GM10847 (cell line): Measurements from ENCODE around the gene ABO.

Experiments used
- POLR2A ChIP-seq: IDR thresholded peaks from 2 replicates; pipeline ENCODE4 v1.6.1; 2011; ENCODE audit not compliant: insufficient read length; ENCODE audit errors: extremely low read depth

Gene ABO

GRCh38 chr9:133275105-133276000 lies at the start of gene ABO:
TSS of gene ABO (minus strand) at chr9:133275201.
- no peak for TF ChIP-seq POLR2A

GRCh38 chr9:133323991-133324703 lies 49.1 kb upstream of the ABO start:
- TF ChIP-seq POLR2A, result no peak

- no peak for TF ChIP-seq POLR2A
Observed at GRCh38 chr9:133323211-133323610, 48.2 kb upstream of the ABO start.

GRCh38 chr9:133322701-133323100 lies 47.7 kb upstream of the ABO start:
- TF ChIP-seq POLR2A, result no peak

GRCh38 chr9:133321411-133321935 lies 46.5 kb upstream of the ABO start:
- no peak for TF ChIP-seq POLR2A

- no peak for TF ChIP-seq POLR2A
Observed at GRCh38 chr9:133320421-133320881, 45.5 kb upstream of the ABO start.

- no peak for TF ChIP-seq POLR2A
Observed at GRCh38 chr9:133315997-133316396, 41.0 kb upstream of the ABO start.

- TF ChIP-seq POLR2A, result no peak
Observed at GRCh38 chr9:133309608-133310007, 34.6 kb upstream of the ABO start.

- TF ChIP-seq POLR2A, result no peak
Observed at GRCh38 chr9:133307301-133307700, 32.3 kb upstream of the ABO start.

GRCh38 chr9:133306242-133307204 lies 31.5 kb upstream of the ABO start:
- no peak for TF ChIP-seq POLR2A

GRCh38 chr9:133305731-133306130 lies 30.7 kb upstream of the ABO start:
- no peak for TF ChIP-seq POLR2A

- no peak for TF ChIP-seq POLR2A
Observed at GRCh38 chr9:133304477-133305377, 29.7 kb upstream of the ABO start.

- no peak for TF ChIP-seq POLR2A
Observed at GRCh38 chr9:133304158-133304470, 29.1 kb upstream of the ABO start.

GRCh38 chr9:133303266-133304157 lies 28.5 kb upstream of the ABO start:
- TF ChIP-seq POLR2A, result no peak
